HUES64 (cell line): ENCODE measurements around the gene PRDM11.

ENCODE experiments used
- H3K27ac ChIP-seq: 2 replicates; pipeline ENCODE4 v1.7.0; 2013; ENCODE audit warnings: low read depth, low read length, inconsistent platforms
- H3K27me3 ChIP-seq: 2 replicates; pipeline ENCODE4 v1.6.1; 2013; ENCODE audit warnings: mild to moderate bottlenecking, low read length; ENCODE audit not compliant: insufficient read depth
- H3K36me3 ChIP-seq: 2 replicates; pipeline ENCODE4 v1.6.1; 2013; ENCODE audit warnings: mild to moderate bottlenecking, low read length; ENCODE audit not compliant: insufficient read depth
- H3K4me1 ChIP-seq: 2 replicates; pipeline ENCODE4 v1.6.1; 2013; ENCODE audit warnings: mild to moderate bottlenecking, low read length, moderate library complexity; ENCODE audit not compliant: insufficient read depth
- H3K4me3 ChIP-seq: 2 replicates; pipeline ENCODE4 v1.5.1; 2013; ENCODE audit warnings: mild to moderate bottlenecking, low read length, moderate library complexity
- H3K9ac ChIP-seq: 2 replicates; pipeline ENCODE4 v1.6.1; 2013; ENCODE audit warnings: mild to moderate bottlenecking, low read depth, low read length
- H3K9me3 ChIP-seq: 2 replicates; pipeline ENCODE4 v1.6.1; 2013; ENCODE audit warnings: low read depth, low read length; ENCODE audit not compliant: insufficient read depth
- WGBS: fragments of 150-250, 120-280 bp; methylation state at CpG from one replicate; pipeline ENCODE4 v1.1.7; 2013; ENCODE audit warnings: missing lambda C conversion rate; 5-methylcytosine and 5-hydroxymethylcytosine counted together

PRDM11 gene

GRCh38 chr11:45181193-45181888 is 34.9 kb downstream of the PRDM11 start:
- Histone ChIP-seq H3K9me3 (no peaks in the 10 kb centered on the region), H3K36me3 (peaks cover 10% of the 10 kb centered on the region; the same call in 1 of the 2 replicates), H3K27me3 (peaks cover 11% of the 10 kb centered on the region; the same call in 1 of the 2 replicates), H3K27ac (no peak overlapping the region), H3K4me3 (peak overlapping the region; percentile 60), H3K9ac (peak overlapping the region; percentile 60), H3K4me1 (peaks cover 12% of the 10 kb centered on the region)
- 50% methylated on average over 25 of the region's 25 CpGs for WGBS

GRCh38 chr11:45181889-45182550 is 35.6 kb downstream of the PRDM11 start:
- Histone ChIP-seq H3K9me3 (no peaks in the 10 kb centered on the region), H3K4me1 (peaks cover 12% of the 10 kb centered on the region), H3K9ac (no peak overlapping the region), H3K4me3 (no peak overlapping the region; the same call in 1 of the 2 replicates), H3K36me3 (peaks cover 10% of the 10 kb centered on the region; the same call in 1 of the 2 replicates), H3K27ac (no peak overlapping the region), H3K27me3 (peaks cover 11% of the 10 kb centered on the region; the same call in 1 of the 2 replicates)
- WGBS = 94% methylated on average over 14 of the region's 14 CpGs

GRCh38 chr11:45182902-45183301 is 36.5 kb downstream of the PRDM11 start:
- no peaks in the 10 kb centered on the region for H3K9me3 ChIP-seq
- H3K36me3 ChIP-seq = peaks cover 12% of the 10 kb centered on the region; the same call in 1 of the 2 replicates
- H3K4me3 ChIP-seq = no peak overlapping the region
- H3K9ac ChIP-seq = no peak overlapping the region
- peaks cover 11% of the 10 kb centered on the region; the same call in 1 of the 2 replicates for H3K27me3 ChIP-seq
- no peak overlapping the region for H3K27ac ChIP-seq
- H3K4me1 ChIP-seq = peaks cover 12% of the 10 kb centered on the region
- 94% methylated on average over 14 of the region's 14 CpGs for WGBS

GRCh38 chr11:45184640-45185039 is 38.2 kb downstream of the PRDM11 start:
- 92% methylated on average over 2 of the region's 2 CpGs for WGBS
- no peak overlapping the region for H3K27ac ChIP-seq
- H3K4me3 ChIP-seq = no peak overlapping the region
- no peaks in the 10 kb centered on the region for H3K9me3 ChIP-seq
- H3K9ac ChIP-seq = no peak overlapping the region
- peaks cover 15% of the 10 kb centered on the region; the same call in 1 of the 2 replicates for H3K36me3 ChIP-seq
- H3K4me1 ChIP-seq = peaks cover 10% of the 10 kb centered on the region
- H3K27me3 ChIP-seq = peaks cover 3% of the 10 kb centered on the region; the same call in 1 of the 2 replicates

- peaks cover 15% of the 10 kb centered on the region; the same call in 1 of the 2 replicates for H3K36me3 ChIP-seq
- H3K27ac ChIP-seq = no peak overlapping the region
- H3K4me3 ChIP-seq = no peak overlapping the region
- H3K9me3 ChIP-seq = no peaks in the 10 kb centered on the region
- no peaks in the 10 kb centered on the region for H3K27me3 ChIP-seq
- peaks cover 7% of the 10 kb centered on the region; the same call in 1 of the 2 replicates for H3K4me1 ChIP-seq
- no peak overlapping the region for H3K9ac ChIP-seq
These were observed 38.8 kb downstream of the PRDM11 start for GRCh38 chr11:45185228-45185729.

- H3K27ac ChIP-seq = no peak overlapping the region
- 95% methylated on average over 3 of the region's 3 CpGs for WGBS
- H3K4me3 ChIP-seq = no peak overlapping the region
- H3K36me3 ChIP-seq = peaks cover 20% of the 10 kb centered on the region; the same call in 1 of the 2 replicates
- 0 out of 2 replicates have a peak, but pooled peaks cover 4% of the 10 kb centered on the region for H3K9me3 ChIP-seq
- no peaks in the 10 kb centered on the region for H3K27me3 ChIP-seq
- H3K9ac ChIP-seq = no peak overlapping the region
- no peaks in the 10 kb centered on the region for H3K4me1 ChIP-seq
These were observed 40.9 kb downstream of the PRDM11 start for GRCh38 chr11:45187375-45187774.

- Histone ChIP-seq H3K36me3 (peaks cover 20% of the 10 kb centered on the region; the same call in 1 of the 2 replicates), H3K27ac (no peak overlapping the region), H3K4me1 (no peaks in the 10 kb centered on the region), H3K9me3 (0 out of 2 replicates have a peak, but pooled peaks cover 4% of the 10 kb centered on the region), H3K4me3 (no peak overlapping the region), H3K9ac (no peak overlapping the region), H3K27me3 (no peaks in the 10 kb centered on the region)
- WGBS = 94% methylated on average over 3 of the region's 3 CpGs
These were observed 41.7 kb downstream of the PRDM11 start for GRCh38 chr11:45188127-45188526.

- H3K27me3 ChIP-seq = no peaks in the 10 kb centered on the region
- 0 out of 2 replicates have a peak, but pooled peaks cover 4% of the 10 kb centered on the region for H3K9me3 ChIP-seq
- H3K36me3 ChIP-seq = peaks cover 16% of the 10 kb centered on the region; the same call in 1 of the 2 replicates
- 86% methylated on average over 5 of the region's 5 CpGs for WGBS
- H3K4me1 ChIP-seq = no peaks in the 10 kb centered on the region
- no peak overlapping the region for H3K27ac ChIP-seq
- no peak overlapping the region for H3K4me3 ChIP-seq
- H3K9ac ChIP-seq = no peak overlapping the region
These were observed 42.8 kb downstream of the PRDM11 start for GRCh38 chr11:45189230-45189629.

GRCh38 chr11:45193695-45194094 is 47.3 kb downstream of the PRDM11 start:
- Histone ChIP-seq H3K4me1 (no peaks in the 10 kb centered on the region), H3K4me3 (no peak overlapping the region), H3K27me3 (no peaks in the 10 kb centered on the region), H3K9ac (no peak overlapping the region), H3K9me3 (0 out of 2 replicates have a peak, but pooled peaks cover 4% of the 10 kb centered on the region), H3K36me3 (peaks cover 6% of the 10 kb centered on the region; the same call in 1 of the 2 replicates), H3K27ac (no peak overlapping the region)
- 92% methylated on average over 6 of the region's 6 CpGs for WGBS

- Histone ChIP-seq H3K9me3 (no peaks in the 10 kb centered on the region; the same call in 1 of the 2 replicates), H3K27ac (no peak overlapping the region), H3K4me3 (no peak overlapping the region), H3K27me3 (no peaks in the 10 kb centered on the region), H3K9ac (no peak overlapping the region), H3K4me1 (peaks cover 6% of the 10 kb centered on the region; the same call in 1 of the 2 replicates), H3K36me3 (no peaks in the 10 kb centered on the region)
- 75% methylated on average over 8 of the region's 8 CpGs for WGBS
These were observed 58.3 kb downstream of the PRDM11 start for GRCh38 chr11:45204761-45205160.

- WGBS = 64% methylated on average over 7 of the region's 7 CpGs
- H3K9me3 ChIP-seq = no peaks in the 10 kb centered on the region; the same call in 1 of the 2 replicates
- no peaks in the 10 kb centered on the region for H3K36me3 ChIP-seq
- no peak overlapping the region for H3K27ac ChIP-seq
- peaks cover 6% of the 10 kb centered on the region; the same call in 1 of the 2 replicates for H3K4me1 ChIP-seq
- H3K9ac ChIP-seq = no peak overlapping the region
- no peak overlapping the region for H3K4me3 ChIP-seq
- no peaks in the 10 kb centered on the region for H3K27me3 ChIP-seq
These were observed 59.5 kb downstream of the PRDM11 start for GRCh38 chr11:45205978-45206377.
